Neural crest cell (in vitro differentiated cells): ENCODE data around the gene ANO9. TPM values are rescaled to one million over a fixed set of nuclear protein-coding genes. Genes with fewer than 3 reads are reported as not detected.
"Not testable (repeated sequence)": the region's sequence is repeated elsewhere in the genome, so short reads cannot be mapped to it uniquely, and the experiment has no call there.

Experiments used
- DNase-seq: peaks from one replicate; pipeline ENCODE4 v3.0.0; 2021; ENCODE audit warnings: low read depth, mixed read lengths, low spot score
- H3K27ac Mint-ChIP-seq: one replicate; pipeline ENCODE4 v1.8.0; 2021; ENCODE audit warnings: mild to moderate bottlenecking, mixed read lengths; ENCODE audit not compliant: unreplicated experiment
- H3K27me3 Mint-ChIP-seq: 2 replicates; pipeline ENCODE4 v1.8.0; 2021; ENCODE audit warnings: low read depth, mild to moderate bottlenecking, mixed read lengths
- H3K36me3 Mint-ChIP-seq: 2 replicates; pipeline ENCODE4 v1.8.0; 2021; ENCODE audit warnings: low read depth, mild to moderate bottlenecking, mixed read lengths
- H3K4me1 Mint-ChIP-seq: 2 replicates; pipeline ENCODE4 v1.8.0; 2021; ENCODE audit warnings: mixed read lengths
- H3K4me3 Mint-ChIP-seq: one replicate; pipeline ENCODE4 v1.8.0; 2021; ENCODE audit warnings: mild to moderate bottlenecking, mixed read lengths
- H3K9me3 Mint-ChIP-seq: 2 replicates; pipeline ENCODE4 v1.8.0; 2021; ENCODE audit warnings: mixed read lengths
- CTCF ChIP-seq: fragments of 200-600 bp; sonication (generic); conservative IDR thresholded peaks from 2 replicates; pipeline ENCODE4 v1.5.0; 2021; ENCODE audit warnings: antibody characterized with exemption, mild to moderate bottlenecking
- total RNA-seq: library from RNA; stranded (reverse); gene quantifications from 2 replicates; pipeline ENCODE4 v1.2.1, GENCODE V29; 2021

Gene ANO9
- total RNA-seq, 1 donor from 2014 or later = not detected

DNA sequence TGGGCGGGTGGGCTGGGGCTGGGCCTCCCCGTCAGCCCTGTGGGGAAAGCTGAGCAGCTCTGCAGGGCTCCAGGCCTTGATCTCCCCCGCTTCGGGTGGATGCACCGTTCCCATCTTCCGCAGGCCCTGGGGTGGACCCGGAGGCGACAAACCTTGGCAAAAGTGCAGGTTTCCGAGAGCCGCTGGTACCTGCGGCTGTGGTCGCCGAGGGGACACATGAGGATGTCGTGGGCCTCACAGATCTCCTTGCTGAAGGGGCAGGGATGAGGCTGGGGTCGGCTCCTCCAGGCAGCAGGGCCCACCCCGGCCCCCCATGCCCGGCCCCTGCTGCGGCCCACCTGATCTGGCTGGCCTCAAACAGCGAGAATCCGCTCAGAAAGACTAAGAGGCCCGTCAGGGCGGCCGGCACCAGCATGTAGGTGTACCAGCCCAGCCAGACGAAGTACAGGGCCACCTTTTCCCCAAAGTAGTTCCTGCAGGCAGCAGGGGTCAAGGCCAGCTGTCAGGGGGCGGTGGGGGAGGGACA lies 11.8 kb downstream of the ANO9 start:
- peaks cover 1% of the 10 kb centered on the region for H3K9me3 Mint-ChIP-seq
- no peak for DNase-seq

GRCh38 chr11:429391-429790 lies 12.4 kb downstream of the ANO9 start:
- no peaks in the 10 kb centered on the region for H3K4me1 Mint-ChIP-seq
- H3K36me3 Mint-ChIP-seq = no peaks in the 10 kb centered on the region
- no peak overlapping the region for H3K27ac Mint-ChIP-seq
- H3K27me3 Mint-ChIP-seq = peaks cover 14% of the 10 kb centered on the region
- TF ChIP-seq CTCF = no peak
- DNase-seq = no peak
- no peaks in the 10 kb centered on the region for H3K9me3 Mint-ChIP-seq
- no peak overlapping the region for H3K4me3 Mint-ChIP-seq

More for the DNA sequence above, 11.8 kb downstream of the ANO9 start:
- Mint-ChIP-seq H3K4me3 (no peak overlapping the region), H3K4me1 (no peaks in the 10 kb centered on the region), H3K36me3 (no peaks in the 10 kb centered on the region), H3K27me3 (peaks cover 10% of the 10 kb centered on the region), H3K27ac (no peak overlapping the region)
- no peak for TF ChIP-seq CTCF

- DNase-seq = no peak
- no peak overlapping the region for H3K4me3 Mint-ChIP-seq
- peaks cover 21% of the 10 kb centered on the region for H3K27me3 Mint-ChIP-seq
- TF ChIP-seq CTCF = no peak
- H3K36me3 Mint-ChIP-seq = no peaks in the 10 kb centered on the region
- H3K27ac Mint-ChIP-seq = no peak overlapping the region
- no peaks in the 10 kb centered on the region for H3K9me3 Mint-ChIP-seq
- H3K4me1 Mint-ChIP-seq = no peaks in the 10 kb centered on the region
These were observed 13.5 kb downstream of the ANO9 start for GRCh38 chr11:428295-428694.

DNA sequence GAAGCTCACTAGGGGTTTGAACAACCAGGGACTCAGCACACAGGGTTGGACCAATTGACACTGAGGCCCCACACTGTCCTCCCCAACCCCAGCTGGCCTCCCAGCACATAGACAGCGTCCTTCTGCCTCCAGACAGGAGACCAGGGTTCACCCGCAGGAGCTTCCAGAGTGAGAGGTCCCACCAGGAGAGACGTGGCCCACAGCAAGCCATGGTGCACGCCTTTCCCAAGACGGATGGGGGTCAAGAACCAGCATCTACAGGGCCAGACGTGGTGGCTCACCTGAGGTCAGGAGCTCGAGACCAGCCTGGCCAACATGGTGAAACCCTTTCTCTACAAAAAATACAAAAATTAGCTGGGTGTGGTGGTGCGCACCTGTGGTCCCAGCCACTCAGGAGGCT lies 15.0 kb downstream of the ANO9 start:
- H3K4me1 Mint-ChIP-seq = no peaks in the 10 kb centered on the region
- no peak for TF ChIP-seq CTCF
- no peak for DNase-seq
- H3K27me3 Mint-ChIP-seq = peaks cover 32% of the 10 kb centered on the region
- no peaks in the 10 kb centered on the region for H3K9me3 Mint-ChIP-seq
- H3K36me3 Mint-ChIP-seq = no peaks in the 10 kb centered on the region
- H3K4me3 Mint-ChIP-seq = no peak overlapping the region
- H3K27ac Mint-ChIP-seq = no peak overlapping the region

- no peak overlapping the region for H3K27ac Mint-ChIP-seq
- no peak overlapping the region for H3K4me3 Mint-ChIP-seq
- H3K27me3 Mint-ChIP-seq = peaks cover 33% of the 10 kb centered on the region
- H3K36me3 Mint-ChIP-seq = no peaks in the 10 kb centered on the region
- no peaks in the 10 kb centered on the region for H3K4me1 Mint-ChIP-seq
- no peak for TF ChIP-seq CTCF
- DNase-seq = no peak
- H3K9me3 Mint-ChIP-seq = no peaks in the 10 kb centered on the region
These were observed 16.5 kb downstream of the ANO9 start for GRCh38 chr11:425301-425700.

- not testable (repeated sequence) for H3K9me3 Mint-ChIP-seq, H3K27ac Mint-ChIP-seq, H3K4me1 Mint-ChIP-seq, DNase-seq, H3K4me3 Mint-ChIP-seq, H3K36me3 Mint-ChIP-seq
- peaks cover 34% of the 10 kb centered on the region for H3K27me3 Mint-ChIP-seq
These were observed 17.0 kb downstream of the ANO9 start for GRCh38 chr11:424766-425165.
